ENCODE results near the gene DAP. TPM values are rescaled to one million over a fixed set of nuclear protein-coding genes. Genes with fewer than 3 reads are reported as not detected.

DAP gene
- total and polyA plus RNA-seq, 2 of the 13 experiments (the other 11 are each of a cell fraction or from before 2014, with no cell fraction given): 22.0 to 57.5 TPM

GRCh38 chr5:10637944-10638343 lies 123.1 kb downstream of the DAP start:
- CTCF ChIA-PET (ENCODE audit: low intra/inter-chr PET ratio, low total read pairs): no interaction called here
- no peaks in the 10 kb centered on the region for H3K9me3 ChIP-seq (ENCODE audit: low read length)
- DNase-seq (ENCODE audit: low spot score): no peak
- POLR2A ChIA-PET: no interaction called here
- 0 out of 2 replicates have a peak, but pooled peaks cover 2% of the 10 kb centered on the region for H4K20me1 ChIP-seq (ENCODE audit: insufficient read depth, low read length)
- WGBS (ENCODE audit: low lambda C conversion rate): 68% methylated on average over 10 of the region's 10 CpGs
- no peak overlapping the region for H3K9ac ChIP-seq (ENCODE audit: insufficient read depth, low read depth, low read length)
- H3K79me2 ChIP-seq (ENCODE audit: insufficient read depth, low read length): no peaks in the 10 kb centered on the region
- H3K4me1 ChIP-seq (ENCODE audit: insufficient read depth, low read length): no peaks in the 10 kb centered on the region
- no peak overlapping the region for H3K4me3 ChIP-seq (replicated peaks in 1 of 3; ENCODE audit: insufficient read depth in 1 of 3, low read depth in 2 of 3, low read length in 3 of 3)
- in situ Hi-C loops (cut with HindIII; ENCODE audit: extremely low pct_ligation_motif_present, low pct_unique_long_range_greater_than_20kb) (no loop called here), intact Hi-C loops (cut with micrococcal nuclease; ENCODE audit: unreplicated experiment) (no loop called here)
- BruUV-seq (replicated peaks): no TSS peak
- H3K27ac ChIP-seq (ENCODE audit: extremely low read length, insufficient read depth, low read length): no peak overlapping the region
- peaks cover 3 to 17% of the 10 kb centered on the region in 2 experiments; a peak in 3 of 5 replicates for H3K27me3 ChIP-seq (ENCODE audit: control insufficient read depth in 1 of 2, insufficient read depth in 2 of 2, low read length in 2 of 2)
- H3K36me3 ChIP-seq (replicated peaks in 1 of 2; ENCODE audit: control insufficient read depth in 1 of 2, insufficient read depth in 2 of 2, low read length in 2 of 2): no peaks in the 10 kb centered on the region
- no peak for FAIRE-seq
- no peak overlapping the region for H2AFZ ChIP-seq (ENCODE audit: low read length)
- no peak overlapping the region for H3K4me2 ChIP-seq (ENCODE audit: low read depth, low read length)
- no peak for ATAC-seq
- TF ChIP-seq MEIS2 (CRISPR knock-in tag; IDR thresholded peaks at IDR 0.05) (no peak), HNF1B (CRISPR knock-in tag; IDR thresholded peaks at IDR 0.05) (no peak), ZZZ3 (CRISPR knock-in tag; IDR thresholded peaks at IDR 0.05; ENCODE audit: borderline replicate concordance) (no peak), TCF7 (IDR thresholded peaks at IDR 0.05; ENCODE audit: low read depth) (no peak), FOXO4 (CRISPR knock-in tag; conservative IDR thresholded peaks at IDR 0.05) (no peak), ZNF737 (CRISPR knock-in tag; IDR thresholded peaks at IDR 0.05; ENCODE audit: borderline replicate concordance) (no peak), CREBL2 (CRISPR knock-in tag; IDR thresholded peaks at IDR 0.05; ENCODE audit: borderline replicate concordance) (no peak), ZNF30 (CRISPR knock-in tag; IDR thresholded peaks at IDR 0.05) (no peak), ZNF274 (CRISPR knock-in tag; IDR thresholded peaks at IDR 0.05) (no peak), ZSCAN20 (CRISPR knock-in tag; IDR thresholded peaks at IDR 0.05; ENCODE audit: borderline replicate concordance) (no peak), KLF12 (CRISPR knock-in tag; IDR thresholded peaks at IDR 0.05; ENCODE audit: borderline replicate concordance) (no peak), DZIP1 (CRISPR knock-in tag; IDR thresholded peaks at IDR 0.05) (no peak), ATF3 (CRISPR knock-in tag; IDR thresholded peaks at IDR 0.05) (no peak), ZNF619 (CRISPR knock-in tag; IDR thresholded peaks at IDR 0.05) (no peak), SOX13 (IDR thresholded peaks at IDR 0.05) (no peak), SOX13 (CRISPR knock-in tag; conservative IDR thresholded peaks at IDR 0.05 in 1 of 2, IDR thresholded peaks at IDR 0.05 in 1 of 2) (no peak), ZBTB43 (CRISPR knock-in tag; conservative IDR thresholded peaks at IDR 0.05) (no peak), HNF4A (CRISPR knock-in tag; IDR thresholded peaks at IDR 0.05) (no peak), ZNF234 (CRISPR knock-in tag; conservative IDR thresholded peaks at IDR 0.05) (no peak)

Data from HepG2 (cell line).